ENCODE measurements around the gene TRIM43.
"Not testable (repeated sequence)": the region's sequence is repeated elsewhere in the genome, so short reads cannot be mapped to it uniquely, and the experiment has no call there.

The TRIM43 gene

DNA sequence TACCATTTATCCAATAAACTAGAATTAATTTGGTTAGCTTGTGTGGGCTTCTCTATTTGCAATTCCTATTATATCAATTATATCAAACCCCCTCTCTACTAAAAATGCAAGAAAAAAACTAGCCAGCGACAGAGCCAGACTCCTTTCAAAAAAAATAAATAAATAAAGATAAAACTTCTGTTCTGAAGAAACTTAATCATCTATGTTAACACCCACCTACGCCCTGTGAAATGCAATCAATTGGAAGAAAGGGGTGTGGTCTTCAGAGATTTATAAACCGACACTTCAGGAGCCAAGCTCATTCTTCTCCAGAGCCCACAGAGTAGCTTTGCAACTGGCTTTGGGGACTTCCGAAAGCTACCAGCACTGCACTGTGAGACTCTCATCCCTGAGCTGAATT, at the start of gene TRIM43:
Gene TRIM43, plus strand, starts transcription at position 301 of the 400 bp plus-strand sequence. CDS start 2,023 bp downstream, outside the sequence.
- DNase-seq (ENCODE audit: low read depth in 2 of 2): not testable (repeated sequence)

DNA sequence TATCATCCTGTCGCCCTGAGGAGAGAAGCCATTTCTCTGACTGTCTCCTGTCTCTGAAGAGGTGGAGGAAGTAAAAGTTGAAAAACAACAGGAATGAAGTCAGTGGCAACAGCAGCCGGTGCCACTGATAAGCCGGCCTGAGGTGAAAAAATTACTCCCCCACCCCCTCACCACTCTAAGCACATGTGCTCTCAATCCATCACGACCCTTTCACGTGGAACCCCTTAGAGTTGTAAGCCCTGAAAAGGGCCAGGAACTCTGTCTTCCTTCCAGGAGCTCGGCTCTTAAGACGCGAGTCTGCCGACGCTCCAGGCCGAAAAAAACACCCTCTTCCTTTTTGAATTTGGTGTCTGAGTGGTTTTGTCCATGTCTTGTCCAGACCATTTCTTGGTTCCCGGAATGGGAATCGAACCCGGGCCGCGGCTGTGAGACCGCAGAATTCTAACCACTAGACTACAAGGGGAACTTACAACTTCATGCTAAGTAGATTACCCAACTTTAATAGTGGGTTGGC, 40.7 kb upstream of the TRIM43 start:
- DNase-seq (ENCODE audit: low read depth in 2 of 2): no peak

DNA sequence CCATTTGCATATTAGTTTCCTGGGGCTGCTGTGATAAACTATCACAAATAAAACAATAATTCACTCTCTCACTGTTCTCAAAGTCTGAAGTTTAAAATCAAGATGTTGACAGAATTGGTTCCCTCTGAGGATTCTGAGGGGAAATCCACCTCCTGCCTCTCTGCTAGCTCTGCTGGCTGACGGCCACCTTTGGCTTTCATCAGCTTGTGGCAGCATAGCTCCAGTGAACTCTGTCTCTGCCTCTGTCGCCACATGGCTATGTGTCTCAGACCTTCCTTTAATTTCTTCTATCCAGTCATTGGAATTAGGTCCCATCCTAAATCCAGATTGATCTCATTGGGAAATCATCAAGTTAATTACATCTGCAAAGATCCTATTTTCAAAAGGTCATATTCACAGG, 38.9 kb upstream of the TRIM43 start:
- no peak for DNase-seq (ENCODE audit: low read depth in 2 of 2)

DNA sequence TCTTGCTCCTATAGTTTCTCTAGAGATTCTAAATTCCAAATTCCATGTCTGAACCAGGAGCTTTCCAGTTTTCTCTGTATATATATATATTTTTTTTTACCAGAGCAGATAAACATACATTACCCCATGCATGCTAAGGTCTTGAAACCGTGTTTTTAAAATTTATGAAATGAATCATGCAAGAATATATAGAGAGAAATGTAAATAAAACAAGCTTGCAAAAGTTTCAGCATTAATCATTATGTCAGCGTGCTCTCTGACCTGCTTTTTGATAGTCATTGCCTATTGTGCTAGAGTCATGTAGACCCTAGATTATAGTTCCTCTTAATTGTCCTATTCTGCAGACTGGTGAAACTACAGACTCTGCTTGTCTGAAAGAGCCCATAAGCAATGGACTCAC, 22.6 kb upstream of the TRIM43 start:
- no peak for DNase-seq (ENCODE audit: low read depth in 2 of 2)

GRCh38 chr2:95573866-95574265, 17.9 kb upstream of the TRIM43 start:
- no peak for DNase-seq (ENCODE audit: low read depth in 2 of 2)

DNA sequence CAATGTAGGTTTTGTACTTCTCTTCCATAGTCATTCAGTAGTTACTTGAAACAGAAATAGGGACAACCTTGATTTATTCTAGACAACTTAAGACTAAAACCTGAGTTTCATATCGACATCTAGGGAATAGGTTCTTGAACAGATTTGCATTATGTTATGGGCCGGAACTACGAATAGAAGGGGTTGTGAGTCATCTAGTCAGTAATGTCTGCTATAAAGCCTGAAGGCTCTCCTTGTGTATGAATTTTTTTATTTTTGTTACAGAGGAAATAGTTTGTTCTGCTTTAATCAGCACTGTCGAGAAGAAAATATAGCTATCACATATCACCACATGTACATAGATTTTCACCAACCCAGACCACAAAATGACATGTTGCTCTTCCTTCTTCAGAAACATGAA, 17.3 kb upstream of the TRIM43 start:
- DNase-seq (ENCODE audit: low read depth in 2 of 2): no peak

GRCh38 chr2:95575857-95576256, 15.9 kb upstream of the TRIM43 start:
- DNase-seq (ENCODE audit: low read depth in 2 of 2): no peak

DNA sequence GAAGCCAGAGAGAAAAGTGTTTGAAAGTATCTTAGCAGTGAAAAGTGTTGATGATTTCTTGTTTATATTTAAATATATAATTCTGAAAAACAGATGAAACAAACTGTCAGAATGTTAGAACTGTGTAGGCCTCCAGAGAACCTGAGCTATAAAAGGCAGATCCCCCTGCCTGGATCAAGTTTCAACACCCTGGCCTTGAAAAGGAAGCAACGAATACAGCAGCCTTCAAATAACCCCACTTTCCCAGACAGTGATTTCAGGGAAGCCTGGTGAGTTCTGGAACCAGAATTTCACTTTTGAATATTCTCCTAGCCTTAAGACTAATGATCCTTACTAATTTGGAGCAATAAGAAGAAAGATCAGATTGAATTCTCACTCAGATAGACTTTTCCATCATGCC, 13.3 kb upstream of the TRIM43 start:
- DNase-seq (ENCODE audit: low read depth in 2 of 2): no peak

DNA sequence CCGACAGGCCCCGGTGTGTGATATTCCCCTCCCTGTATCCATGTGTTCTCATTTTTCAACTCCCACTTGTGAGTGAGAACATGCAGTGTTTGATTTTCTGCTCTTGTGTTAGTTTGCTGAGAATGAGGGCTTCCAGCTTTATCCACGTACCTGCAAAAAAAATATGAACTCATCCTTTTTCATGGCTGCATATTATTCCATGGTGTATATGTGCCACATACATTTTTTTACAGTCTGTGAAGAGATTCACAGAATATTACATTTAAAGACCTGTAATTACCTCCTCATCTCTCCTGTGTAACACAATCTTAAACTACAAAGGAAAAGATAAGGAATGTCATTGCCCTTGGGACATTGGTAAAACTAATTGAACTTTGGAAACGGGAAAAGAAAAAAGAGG, 8.3 kb upstream of the TRIM43 start:
- DNase-seq (ENCODE audit: low read depth in 2 of 2): not testable (repeated sequence)

DNA sequence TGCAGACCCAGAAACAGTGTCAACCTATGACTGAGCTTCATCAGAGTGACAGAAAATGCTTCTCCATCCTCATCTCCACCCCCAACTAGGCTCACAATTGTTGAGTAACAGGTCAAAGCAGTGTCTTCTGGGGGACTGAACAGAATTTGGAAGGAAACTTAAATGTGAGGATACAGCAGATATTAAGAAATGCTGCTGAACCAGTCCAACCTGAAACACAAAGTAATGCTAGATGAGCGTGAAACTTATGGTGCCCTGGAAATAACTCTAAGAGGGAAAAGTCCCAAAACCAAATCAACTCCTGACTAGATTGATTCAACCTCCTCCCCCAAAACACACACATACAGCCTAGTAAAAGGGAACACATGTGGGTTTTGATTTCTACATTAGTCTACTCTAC, 7.5 kb upstream of the TRIM43 start:
- DNase-seq (ENCODE audit: low read depth in 2 of 2): not testable (repeated sequence)

GRCh38 chr2:95589777-95590536, 1.8 kb upstream of the TRIM43 start:
- not testable (repeated sequence) for DNase-seq (ENCODE audit: low read depth in 2 of 2)

GRCh38 chr2:95592973-95593372, 1.2 kb downstream of the TRIM43 start:
- DNase-seq (ENCODE audit: low read depth in 2 of 2): not testable (repeated sequence)

DNA sequence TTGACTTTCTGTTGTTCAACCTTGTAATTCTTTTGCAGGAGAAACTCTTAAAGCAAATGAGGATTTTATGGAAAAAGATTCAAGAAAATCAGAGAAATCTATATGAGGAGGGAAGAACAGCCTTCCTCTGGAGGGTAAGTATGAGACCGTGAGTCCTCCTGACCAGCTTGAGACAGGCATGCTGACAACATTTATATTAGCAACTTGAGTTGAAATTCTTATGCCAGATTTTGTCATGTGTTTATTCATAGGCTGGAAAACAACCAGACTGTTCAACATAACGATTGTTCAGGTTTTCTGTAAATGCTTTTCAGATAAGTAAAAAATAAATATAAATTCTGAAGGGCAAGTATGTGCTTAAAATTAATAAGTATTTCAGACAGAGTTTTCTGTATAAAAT, 3.2 kb downstream of the TRIM43 start:
- not testable (repeated sequence) for DNase-seq (ENCODE audit: low read depth in 2 of 2)

- not testable (repeated sequence) for DNase-seq (ENCODE audit: low read depth in 2 of 2)
These were observed 9.5 kb downstream of the TRIM43 start for GRCh38 chr2:95601301-95601700.

- DNase-seq (ENCODE audit: low read depth in 2 of 2): not testable (repeated sequence)
These were observed 10.3 kb downstream of the TRIM43 start for GRCh38 chr2:95602146-95602545.

DNA sequence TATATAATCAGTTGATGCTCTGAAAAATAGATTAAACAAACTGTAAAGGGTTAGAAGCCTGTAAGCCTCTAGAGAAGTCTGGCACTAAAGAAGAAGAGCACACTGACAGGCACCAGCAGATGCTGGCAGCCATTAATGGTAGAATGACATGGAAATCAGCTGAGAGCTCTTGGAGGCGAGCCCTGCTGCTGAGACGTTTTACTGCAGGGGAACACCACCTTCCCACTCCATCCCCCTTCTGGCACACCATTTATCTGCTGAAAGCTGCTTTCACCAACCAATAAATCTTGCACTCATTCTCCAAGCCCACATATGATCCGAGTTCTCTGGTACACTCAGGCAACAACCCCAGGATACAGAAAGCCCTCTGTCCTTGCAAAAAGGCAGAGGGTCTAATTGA, 16.6 kb downstream of the TRIM43 start:
- not testable (repeated sequence) for DNase-seq (ENCODE audit: low read depth in 2 of 2)

GRCh38 chr2:95609764-95610163, 18.0 kb downstream of the TRIM43 start:
- not testable (repeated sequence) for DNase-seq (ENCODE audit: low read depth in 2 of 2)

DNA sequence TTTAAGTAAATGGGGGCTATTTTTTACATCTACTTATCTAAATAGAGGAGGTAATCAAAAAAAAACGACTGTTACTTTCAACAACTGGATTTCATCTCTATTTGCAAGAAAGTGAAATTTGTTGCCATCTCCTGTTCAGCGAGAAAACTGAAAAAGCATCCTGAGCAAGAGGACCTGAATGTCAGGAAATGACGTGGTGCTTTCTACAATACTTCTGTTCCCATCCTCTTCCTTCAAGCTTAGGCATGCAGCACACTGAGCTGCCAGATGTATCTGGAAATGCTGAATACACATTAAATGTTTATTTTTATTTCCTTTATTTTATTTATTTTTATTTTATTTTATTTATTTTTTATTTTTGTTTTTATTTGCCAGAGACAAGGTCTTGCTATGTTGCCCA, 21.2 kb downstream of the TRIM43 start:
- DNase-seq (ENCODE audit: low read depth in 2 of 2): not testable (repeated sequence)

DNA sequence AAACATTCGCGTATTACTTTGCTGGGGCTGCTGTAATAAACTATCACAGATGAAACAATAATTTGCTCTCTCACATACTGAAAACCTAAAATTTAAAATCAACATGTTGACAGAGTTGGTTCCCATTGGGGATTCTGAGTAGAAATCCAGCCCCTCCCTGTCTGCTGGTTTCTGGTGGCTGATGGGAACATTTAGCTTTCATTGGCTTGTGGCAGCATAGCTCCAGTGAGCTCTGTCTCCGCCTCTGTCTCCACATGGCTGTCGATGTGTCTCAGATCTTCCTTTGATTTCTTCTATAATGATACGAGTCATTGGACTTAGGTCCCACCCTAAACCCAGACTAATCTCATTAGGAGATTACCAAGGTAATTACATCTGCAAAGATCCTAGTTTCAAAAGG, 30.9 kb downstream of the TRIM43 start:
- DNase-seq (ENCODE audit: low read depth in 2 of 2): not testable (repeated sequence)

DNA sequence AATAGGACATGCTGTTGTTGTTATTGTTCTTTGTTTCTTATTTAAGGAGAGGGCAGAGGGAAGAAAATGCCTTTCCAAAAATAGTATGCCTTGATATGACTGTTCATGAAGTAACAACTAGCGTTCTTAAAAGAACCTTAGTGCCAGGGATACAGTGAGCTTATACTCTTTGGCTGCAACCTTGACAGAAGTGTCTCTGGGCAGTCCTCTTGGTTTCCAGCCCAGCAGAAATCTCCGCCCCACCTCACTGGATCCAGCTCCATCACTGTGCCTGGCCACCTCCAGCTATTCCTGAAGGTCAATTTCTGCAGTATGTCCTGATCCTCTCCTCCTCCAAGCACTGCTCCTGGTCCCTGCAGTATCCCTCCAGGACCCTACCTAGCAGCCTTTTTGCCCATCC, 39.2 kb downstream of the TRIM43 start:
- DNase-seq (ENCODE audit: low read depth in 2 of 2): not testable (repeated sequence)

- DNase-seq (ENCODE audit: low read depth in 2 of 2): not testable (repeated sequence)
These were observed 41.9 kb downstream of the TRIM43 start for GRCh38 chr2:95633626-95634259.

DNA sequence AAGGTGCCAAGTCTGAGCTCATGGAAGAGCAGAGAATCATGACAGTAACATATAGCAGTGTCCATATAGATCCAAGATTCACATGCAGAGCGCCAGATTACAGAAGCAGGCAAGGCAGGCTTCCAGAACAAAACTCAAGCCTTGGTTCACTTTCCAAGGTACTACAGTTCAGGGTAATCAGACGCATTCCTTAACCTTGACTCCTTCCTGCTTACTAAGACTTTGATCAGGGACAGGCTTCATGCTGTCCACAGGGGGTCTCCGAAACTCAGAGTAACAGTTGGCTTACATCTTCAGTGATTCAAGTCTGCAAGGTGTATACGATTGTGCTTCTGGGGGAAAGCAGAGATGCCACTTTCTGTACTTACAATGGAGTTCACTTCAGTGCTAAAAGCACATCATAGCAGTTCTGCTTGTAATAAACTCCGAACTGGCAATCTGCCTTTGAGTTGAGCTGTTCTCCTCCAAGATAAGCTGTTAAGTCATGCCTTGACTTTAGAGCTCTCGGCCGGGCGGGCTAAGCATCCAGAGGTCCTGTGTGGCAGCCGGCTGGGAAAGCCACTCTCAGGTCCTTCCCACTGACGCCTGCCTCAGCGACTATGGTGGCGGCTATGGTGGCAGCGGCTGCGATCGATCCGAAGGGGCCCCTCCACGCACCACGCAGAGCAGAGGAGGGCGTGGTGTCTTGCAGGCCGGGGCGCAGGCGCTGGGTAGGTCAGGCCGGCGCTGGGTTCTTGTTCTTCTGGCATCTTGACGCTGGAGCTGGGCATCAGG, 48.9 kb downstream of the TRIM43 start:
- not testable (repeated sequence) for DNase-seq (ENCODE audit: low read depth in 2 of 2)

Measured in stimulated activated CD8-positive, alpha-beta memory T cell treated with anti-CD3 and anti-CD28 coated beads, Interleukin-7, amount 100 ng/mL, for 4 hours (primary cell).